Tibial artery (tissue), 4 donors: Measurements from ENCODE around the gene FUT7.
A peak's percentile ranks its signal among the peaks of the same experiment; 100 is the strongest.

ENCODE experiments used
- DNase-seq, 2 donors: peaks; one replicate each; pipeline ENCODE4 v3.0.0-alpha.2; 2019
- H3K27ac ChIP-seq, 2 donors: fragments of 200-600 bp; sonication (generic) in 1 of 2; 1 replicate in 1 of 2; 2 replicates in 1 of 2; pipeline ENCODE4 v1.5.1; 2018 to 2019; ENCODE audit warnings: mild to moderate bottlenecking in 1 of 2
- H3K27me3 ChIP-seq, 2 donors: fragments of 200-600 bp; sonication (generic) in 1 of 2; one replicate each; pipeline versions ENCODE4 v1.5.1 to v1.6.0; 2016 to 2019
- H3K36me3 ChIP-seq, 3 donors: fragments of 200-600 bp; sonication (generic) in 2 of 3; one replicate each; pipeline ENCODE4 v1.5.1; 2016 to 2019; ENCODE audit warnings: mild to moderate bottlenecking in 2 of 3
- H3K4me1 ChIP-seq, 4 donors: fragments of 200-600 bp; sonication (generic) in 2 of 4; 1 replicate in 3 of 4; 2 replicates in 1 of 4; pipeline ENCODE4 v1.5.1; 2016 to 2019
- H3K4me3 ChIP-seq, 2 donors: fragments of 200-600 bp; sonication (generic) in 1 of 2; 1 replicate in 1 of 2; 2 replicates in 1 of 2; pipeline ENCODE4 v1.5.1; 2018 to 2019; ENCODE audit warnings: mild to moderate bottlenecking in 2 of 2
- H3K9me3 ChIP-seq, 3 donors: fragments of 200-600 bp; sonication (generic) in 1 of 3; one replicate each; pipeline ENCODE4 v1.5.1; 2016 to 2019
- intact Hi-C: fragments of 100-400 bp; cut with DNase I; formaldehyde crosslinking; loops from one replicate; pipeline ENCODE4 v1.15.0; 2023; ENCODE audit warnings: low total_unique reads
- TF ChIP-seq, protein P1 (sequence below), 2 experiments: fragments of 200-600 bp in 1 of 2; fragments of 450-650 bp in 1 of 2; IDR thresholded peaks; one replicate each; pipeline ENCODE4 v1.5.1; 2017 to 2019; ENCODE audit warnings: antibody characterized with exemption in 2 of 2, mild to moderate bottlenecking in 1 of 2, moderate library complexity in 1 of 2

Gene FUT7

DNA sequence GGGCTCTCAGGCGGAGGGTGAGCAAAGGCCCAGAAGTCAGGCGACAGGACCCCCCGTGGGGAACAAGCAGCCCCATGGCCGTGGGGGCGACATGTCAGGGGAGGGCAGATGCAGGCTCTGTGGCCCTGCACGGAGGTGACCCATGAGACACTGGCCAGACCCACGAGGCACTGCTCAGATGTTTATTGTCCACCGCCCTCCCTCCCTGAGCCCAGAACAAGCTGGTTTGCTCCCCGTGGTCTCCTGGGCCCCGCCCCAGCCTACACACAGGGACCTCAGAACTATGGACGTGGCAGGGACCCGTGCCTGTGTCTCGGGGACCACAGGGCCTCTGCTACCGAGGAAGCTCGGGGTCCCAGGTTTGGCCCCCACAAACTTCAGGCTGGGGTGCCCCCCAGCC, 1.9 kb downstream of the FUT7 start:
- TF ChIP-seq, protein P1, sequence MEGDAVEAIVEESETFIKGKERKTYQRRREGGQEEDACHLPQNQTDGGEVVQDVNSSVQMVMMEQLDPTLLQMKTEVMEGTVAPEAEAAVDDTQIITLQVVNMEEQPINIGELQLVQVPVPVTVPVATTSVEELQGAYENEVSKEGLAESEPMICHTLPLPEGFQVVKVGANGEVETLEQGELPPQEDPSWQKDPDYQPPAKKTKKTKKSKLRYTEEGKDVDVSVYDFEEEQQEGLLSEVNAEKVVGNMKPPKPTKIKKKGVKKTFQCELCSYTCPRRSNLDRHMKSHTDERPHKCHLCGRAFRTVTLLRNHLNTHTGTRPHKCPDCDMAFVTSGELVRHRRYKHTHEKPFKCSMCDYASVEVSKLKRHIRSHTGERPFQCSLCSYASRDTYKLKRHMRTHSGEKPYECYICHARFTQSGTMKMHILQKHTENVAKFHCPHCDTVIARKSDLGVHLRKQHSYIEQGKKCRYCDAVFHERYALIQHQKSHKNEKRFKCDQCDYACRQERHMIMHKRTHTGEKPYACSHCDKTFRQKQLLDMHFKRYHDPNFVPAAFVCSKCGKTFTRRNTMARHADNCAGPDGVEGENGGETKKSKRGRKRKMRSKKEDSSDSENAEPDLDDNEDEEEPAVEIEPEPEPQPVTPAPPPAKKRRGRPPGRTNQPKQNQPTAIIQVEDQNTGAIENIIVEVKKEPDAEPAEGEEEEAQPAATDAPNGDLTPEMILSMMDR (IDR thresholded peaks at IDR 0.05) = no peak
- DNase-seq = no peak
- H3K4me1 ChIP-seq = peaks cover 0 to 45% (median 31%) of the 10 kb centered on the region in 4 donors
- H3K4me3 ChIP-seq = no peak overlapping the region
- intact Hi-C loops = no loop called here
- no peak overlapping the region for H3K27ac ChIP-seq
- H3K36me3 ChIP-seq = no peaks in the 10 kb centered on the region
- H3K27me3 ChIP-seq = peaks cover 0 to 8% of the 10 kb centered on the region in 2 donors
- no peaks in the 10 kb centered on the region for H3K9me3 ChIP-seq

DNA sequence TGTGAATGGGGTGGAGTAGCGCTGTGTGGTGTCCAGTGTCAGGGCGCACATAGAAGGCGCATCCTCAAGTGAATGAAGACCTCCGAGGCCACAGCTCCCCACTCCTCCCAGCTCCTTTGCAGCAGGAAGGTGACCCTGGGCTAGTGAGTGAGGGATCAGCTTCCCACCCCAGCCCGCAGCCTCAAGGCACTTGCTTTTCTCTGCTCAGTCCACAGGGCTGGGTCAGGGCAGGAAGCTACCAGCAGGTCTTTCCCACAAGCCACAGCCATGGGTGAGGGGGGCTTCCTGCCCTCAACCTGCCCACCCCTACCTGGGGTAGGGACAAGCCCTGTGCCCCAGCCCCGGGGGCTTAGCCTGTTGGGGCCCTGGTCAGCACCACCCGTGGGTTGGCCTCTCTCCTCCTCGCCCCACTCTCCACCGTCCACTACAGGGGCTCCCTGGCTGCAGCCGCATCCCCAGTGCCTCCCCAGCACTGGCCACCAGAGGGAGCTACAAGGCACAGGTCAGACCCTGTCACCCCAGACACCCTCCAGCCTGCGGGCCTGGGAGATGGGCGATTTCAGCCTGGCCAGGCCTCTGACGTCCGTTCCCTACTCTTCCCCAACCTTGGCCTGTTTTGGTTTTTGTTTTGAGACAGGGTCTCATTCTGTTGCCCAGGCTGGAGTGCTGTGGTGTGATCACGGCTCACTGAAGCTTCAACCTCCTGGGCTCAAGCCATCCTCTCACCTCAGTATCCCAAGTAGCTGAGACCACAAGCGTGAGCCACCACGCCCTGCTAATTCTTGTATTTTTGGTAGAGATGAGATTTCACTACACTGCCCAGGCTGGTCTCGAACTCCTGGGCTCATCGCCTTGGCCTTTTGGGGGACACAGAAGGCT, 2.6 kb downstream of the FUT7 start:
- peak; percentile 68 to 82 for DNase-seq
- TF ChIP-seq, protein P1 (IDR thresholded peaks at IDR 0.05) = peak; percentile 75 to 85
- H3K9me3 ChIP-seq = no peaks in the 10 kb centered on the region
- H3K27me3 ChIP-seq = peaks cover 0 to under 1% of the 10 kb centered on the region in 2 donors
- intact Hi-C loops = loop anchor here (5.0 kb wide), 2 partner anchors 77 to 187 kb away; partner anchors contain the start of genes AJM1 and LCN12
- H3K4me3 ChIP-seq = peak overlapping the region; percentile 57 to 60
- no peaks in the 10 kb centered on the region for H3K36me3 ChIP-seq
- H3K4me1 ChIP-seq = peaks cover 0 to 38% (median 28%) of the 10 kb centered on the region in 4 donors
- H3K27ac ChIP-seq = no peak overlapping the region

DNA sequence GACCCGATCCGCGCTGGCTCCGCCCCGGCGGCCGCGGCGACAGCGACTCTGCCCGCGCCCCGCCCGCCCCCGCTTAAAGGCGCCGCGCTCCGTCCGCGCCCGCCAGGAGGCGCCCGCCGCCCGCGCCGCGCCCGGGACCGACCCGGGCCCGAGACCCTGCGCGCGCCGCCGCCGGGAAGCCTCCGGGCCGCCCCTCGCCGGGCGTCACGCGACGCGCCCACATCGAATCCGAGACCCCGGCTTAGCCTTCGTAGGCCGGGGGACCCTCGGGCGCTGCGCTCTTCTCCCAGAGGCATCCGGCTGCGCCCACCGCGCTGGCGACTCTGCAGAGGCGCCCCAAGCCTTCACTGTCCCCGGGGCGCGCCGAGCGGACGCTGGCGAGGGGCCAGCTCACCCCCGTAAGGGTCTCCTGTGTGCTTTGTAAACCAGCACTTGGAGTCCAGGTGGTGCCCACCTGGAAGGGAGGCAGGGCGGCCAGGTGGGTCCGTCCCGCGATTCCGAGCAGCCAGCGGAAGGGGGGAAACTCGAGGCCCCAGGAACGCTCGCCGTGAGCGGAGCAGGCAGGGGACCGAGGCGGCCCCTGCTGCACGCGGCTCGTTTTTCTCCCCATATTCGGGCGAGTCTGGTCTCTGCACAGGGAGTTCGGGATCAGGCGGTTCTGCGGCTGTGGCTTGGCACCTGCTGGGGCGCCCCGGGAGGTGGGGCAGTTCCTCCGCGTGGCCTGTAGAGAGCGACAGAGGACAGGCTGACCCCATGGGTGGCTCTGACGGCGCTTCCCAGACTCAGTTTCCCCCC, 3.4 kb downstream of the FUT7 start:
- intact Hi-C loops = loop anchor here (5.0 kb wide), 2 partner anchors 76 to 186 kb away; partner anchors contain the start of genes AJM1 and LCN12
- peak; percentile 47 to 79 for DNase-seq
- Histone ChIP-seq H3K4me1 (peaks cover 0 to 38% (median 28%) of the 10 kb centered on the region in 4 donors), H3K36me3 (no peaks in the 10 kb centered on the region), H3K9me3 (no peaks in the 10 kb centered on the region), H3K4me3 (peak overlapping the region; percentile 57 to 60), H3K27me3 (no peaks in the 10 kb centered on the region), H3K27ac (peak overlapping the region; percentile 46 to 73)
- TF ChIP-seq, protein P1 (IDR thresholded peaks at IDR 0.05) = peak; percentile 16 to 59

DNA sequence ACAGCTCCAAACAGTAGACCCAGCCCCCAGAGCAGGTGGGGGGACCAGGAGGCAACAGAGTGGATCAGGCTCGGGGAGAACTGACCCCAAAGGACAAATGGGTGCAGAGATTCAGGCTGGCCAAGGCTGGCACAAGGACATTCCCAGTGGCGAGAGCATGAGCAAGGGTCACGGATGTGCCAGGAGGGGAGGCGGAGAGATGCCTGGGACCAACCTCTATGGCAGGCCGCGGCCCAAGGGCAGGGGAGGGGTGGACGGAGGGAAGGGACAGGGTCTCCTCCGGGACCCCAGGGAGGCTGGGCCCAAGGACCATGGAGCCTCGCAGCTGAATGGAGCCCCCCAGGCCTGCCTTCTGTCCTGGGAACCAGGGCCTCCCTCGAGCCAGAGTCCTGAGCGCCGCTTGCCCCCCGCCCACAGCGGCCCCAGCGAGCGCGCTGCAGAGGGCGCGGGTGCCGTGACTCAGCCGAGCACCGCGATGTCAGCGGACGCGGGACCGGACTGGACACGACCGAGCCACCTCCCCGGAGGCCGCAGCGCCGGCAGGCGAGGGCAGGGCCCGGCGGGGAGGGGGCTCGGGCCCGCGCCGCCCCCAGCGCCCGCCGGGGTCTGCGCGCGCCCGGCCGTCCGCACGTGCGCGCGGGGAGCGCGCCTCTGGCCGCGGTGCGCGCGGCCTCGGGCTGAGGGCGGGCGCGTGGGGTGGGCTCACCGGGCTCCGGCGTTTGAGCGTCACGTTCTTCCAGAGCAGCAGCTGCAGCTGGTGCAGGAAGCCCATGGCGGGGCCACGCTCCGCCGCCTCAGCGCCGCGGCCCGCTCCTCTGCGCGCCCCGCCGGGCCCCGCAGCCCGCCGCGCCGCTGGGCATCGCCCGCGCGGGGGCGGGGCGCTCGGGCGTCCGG, 4.3 kb downstream of the FUT7 start, which contains the start of gene ABCA2:
Gene ABCA2, minus strand, starts transcription at position 869 of the 894 bp plus-strand sequence. Its CDS starts 97 bp downstream, at position 772.
- peaks cover 0 to 38% (median 28%) of the 10 kb centered on the region in 4 donors for H3K4me1 ChIP-seq
- no peaks in the 10 kb centered on the region for H3K9me3 ChIP-seq
- peak within 1 kb of the TSS; percentile 57 to 60 for H3K4me3 ChIP-seq
- no peaks in the 10 kb centered on the region for H3K36me3 ChIP-seq
- TF ChIP-seq, protein P1 (IDR thresholded peaks at IDR 0.05) = no peak
- intact Hi-C loops = loop anchor here (5.0 kb wide), 2 partner anchors 75 to 185 kb away; partner anchors contain the start of genes AJM1 and LCN12
- no peaks in the 10 kb centered on the region for H3K27me3 ChIP-seq
- no peak for DNase-seq
- H3K27ac ChIP-seq = peak within 1 kb of the TSS; percentile 46 to 73
